IMR-90 (cell line): ENCODE data around the gene PPP1R16B. TPM values are rescaled to one million over a fixed set of nuclear protein-coding genes. Genes with fewer than 3 reads are reported as not detected.

Experiments
- ATAC-seq: fragments of 200-7000 bp; cut with Tn5 transposase; 2 replicates; pipeline ENCODE4 v1.9.1; 2020; ENCODE audit warnings: low read depth, mild to moderate bottlenecking, moderate library complexity
- BruUV-seq: library from RNA; stranded (reverse); fragments of 400-500 nt; replicated peaks from 2 replicates; lab custom pipeline; 2021; lab: Mats Ljungman, UMichigan
- CTCF ChIA-PET: fragments of 300-600 bp; formaldehyde crosslinking; extraction: SDS; loops from one replicate; lab custom pipeline; 2021; ENCODE audit warnings: antibody characterized with exemption; lab: Yijun Ruan, JAX
- POLR2A ChIA-PET: fragments of 300-600 bp; sonication (Branson Sonifier 250); formaldehyde crosslinking; loops from one replicate; lab custom pipeline; 2022; ENCODE audit warnings: antibody characterized with exemption; ENCODE audit not compliant: unreplicated experiment; lab: Charles Lee
- DNase-seq: peaks from one replicate; pipeline ENCODE4 v3.0.0; 2013
- H2AFZ ChIP-seq: replicated peaks from 2 replicates; pipeline ENCODE3; 2013; ENCODE audit warnings: low read length, mild to moderate bottlenecking; ENCODE audit not compliant: poor library complexity
- H2AK5ac ChIP-seq: 2 replicates; pipeline ENCODE4 v1.6.1; 2013; ENCODE audit warnings: low read depth, low read length, inconsistent platforms
- H2AK9ac ChIP-seq: replicated peaks from 2 replicates; pipeline ENCODE3; 2013; ENCODE audit warnings: mild to moderate bottlenecking, low read depth, low read length, moderate library complexity; ENCODE audit not compliant: poor library complexity
- H2BK120ac ChIP-seq: 2 replicates; pipeline ENCODE4 v1.6.1; 2013; ENCODE audit warnings: low read depth, low read length, inconsistent platforms
- H2BK15ac ChIP-seq: 3 replicates; pipeline ENCODE4 v1.6.1; 2013; ENCODE audit warnings: low read depth, low read length, inconsistent platforms
- H2BK20ac ChIP-seq: 2 replicates; pipeline ENCODE4 v1.6.1; 2013; ENCODE audit warnings: low read depth, mild to moderate bottlenecking, inconsistent platforms, low read length, moderate library complexity
- H2BK5ac ChIP-seq: 2 replicates; pipeline ENCODE4 v1.6.1; 2013; ENCODE audit warnings: mild to moderate bottlenecking, low read depth, low read length, inconsistent platforms; ENCODE audit not compliant: poor library complexity, severe bottlenecking
- H3K14ac ChIP-seq: replicated peaks from 2 replicates; pipeline ENCODE4 v1.6.1; 2013; ENCODE audit warnings: low read depth, low read length, inconsistent platforms
- H3K18ac ChIP-seq: 2 replicates; pipeline ENCODE4 v1.6.1; 2013; ENCODE audit warnings: low read depth, low read length, control low read depth
- H3K23ac ChIP-seq: 2 replicates; pipeline ENCODE4 v1.6.1; 2013; ENCODE audit warnings: low read depth, low read length, inconsistent platforms
- H3K27ac ChIP-seq: 2 replicates; pipeline ENCODE4 v1.5.1; 2013; ENCODE audit warnings: mild to moderate bottlenecking, control low read depth, low read length; ENCODE audit not compliant: insufficient read depth
- H3K27me3 ChIP-seq: 2 replicates; pipeline ENCODE4 v1.6.1; 2013; ENCODE audit warnings: low read length; ENCODE audit not compliant: control insufficient read depth, insufficient read depth
- H3K36me3 ChIP-seq: 2 replicates; pipeline ENCODE4 v1.6.1; 2013; ENCODE audit warnings: low read length, mixed read lengths; ENCODE audit not compliant: control insufficient read depth, insufficient read depth
- H3K4ac ChIP-seq: 2 replicates; pipeline ENCODE4 v1.6.1; 2013; ENCODE audit warnings: low read depth, low read length, inconsistent platforms
- H3K4me1 ChIP-seq: 2 replicates; pipeline ENCODE4 v1.6.1; 2013; ENCODE audit warnings: low read length, mixed read lengths; ENCODE audit not compliant: control insufficient read depth, insufficient read depth
- H3K4me2 ChIP-seq: 2 replicates; pipeline ENCODE4 v1.6.1; 2013; ENCODE audit warnings: low read depth, mild to moderate bottlenecking, control low read depth, low read length, moderate library complexity
- H3K4me3 ChIP-seq: 2 replicates; pipeline ENCODE4 v1.5.1; 2013; ENCODE audit warnings: low read depth, mild to moderate bottlenecking, control low read depth, low read length, moderate library complexity; ENCODE audit not compliant: insufficient read depth
- H3K56ac ChIP-seq: 2 replicates; pipeline ENCODE4 v1.6.1; 2013; ENCODE audit warnings: low read length, inconsistent platforms; ENCODE audit not compliant: insufficient read depth; ENCODE audit errors: extremely low read depth
- H3K79me1 ChIP-seq, 2 experiments: 2 replicates each; pipeline ENCODE4 v1.6.1; 2013; ENCODE audit warnings: low read length in 2 of 2, inconsistent platforms in 1 of 2, low read depth in 1 of 2
- H3K9ac ChIP-seq: 2 replicates; pipeline ENCODE4 v1.6.1; 2013; ENCODE audit warnings: low read depth, low read length, control low read depth
- H3K9me1 ChIP-seq: 2 replicates; pipeline ENCODE4 v1.6.1; 2013; ENCODE audit warnings: low read length, inconsistent platforms; ENCODE audit not compliant: insufficient read depth
- H3K9me3 ChIP-seq: 2 replicates; pipeline ENCODE4 v1.6.1; 2013; ENCODE audit warnings: low read length; ENCODE audit not compliant: control insufficient read depth, insufficient read depth
- H4K20me1 ChIP-seq: 2 replicates; pipeline ENCODE4 v1.6.1; 2013; ENCODE audit warnings: low read length, inconsistent platforms; ENCODE audit not compliant: insufficient read depth
- H4K5ac ChIP-seq: 2 replicates; pipeline ENCODE4 v1.6.1; 2013; ENCODE audit warnings: mild to moderate bottlenecking, low read depth, low read length, control low read depth
- H4K8ac ChIP-seq, 2 experiments: 2 replicates each; pipeline ENCODE4 v1.6.1; 2013; ENCODE audit warnings: low read depth in 2 of 2, low read length in 2 of 2, control low read depth in 1 of 2, inconsistent platforms in 1 of 2
- H4K91ac ChIP-seq: 2 replicates; pipeline ENCODE4 v1.6.1; 2013; ENCODE audit warnings: low read depth, low read length, inconsistent platforms; ENCODE audit not compliant: insufficient read depth
- BHLHE40 ChIP-seq: fragments of 150-350 bp; IDR thresholded peaks from 2 replicates; pipeline ENCODE4 v1.6.1; 2016; ENCODE audit warnings: mild to moderate bottlenecking, low read depth, low read length
- CEBPB ChIP-seq: IDR thresholded peaks from 2 replicates; pipeline ENCODE4 v1.6.1; 2012; ENCODE audit warnings: low read depth, low read length, improper control_type of control experiment
- CHD1 ChIP-seq: IDR thresholded peaks from 2 replicates; pipeline ENCODE4 v1.6.1; 2012; ENCODE audit warnings: low read depth, low read length, improper control_type of control experiment
- FOS ChIP-seq: fragments of 150-350 bp; IDR thresholded peaks from 2 replicates; pipeline ENCODE4 v1.6.1; 2016; ENCODE audit warnings: low read depth, low read length
- MAFK ChIP-seq: IDR thresholded peaks from 2 replicates; pipeline ENCODE4 v1.6.1; 2012; ENCODE audit warnings: low read depth, low read length, improper control_type of control experiment
- MAZ ChIP-seq: IDR thresholded peaks from 2 replicates; pipeline ENCODE4 v1.6.1; 2012; ENCODE audit warnings: low read depth, mild to moderate bottlenecking, low read length, improper control_type of control experiment, moderate library complexity, borderline replicate concordance
- MXI1 ChIP-seq: IDR thresholded peaks from 2 replicates; pipeline ENCODE4 v1.6.1; 2012; ENCODE audit warnings: low read depth, mild to moderate bottlenecking, low read length, moderate library complexity, borderline replicate concordance
- POLR2A ChIP-seq: IDR thresholded peaks from 2 replicates; pipeline ENCODE4 v1.6.1; 2012; ENCODE audit warnings: mild to moderate bottlenecking, low read depth, low read length
- RAD21 ChIP-seq: IDR thresholded peaks from 2 replicates; pipeline ENCODE4 v1.6.1; 2012; ENCODE audit warnings: low read length, improper control_type of control experiment
- RCOR1 ChIP-seq: IDR thresholded peaks from 2 replicates; pipeline ENCODE4 v1.6.1; 2012; ENCODE audit warnings: mild to moderate bottlenecking, low read length, improper control_type of control experiment; ENCODE audit not compliant: insufficient replicate concordance
- RFX5 ChIP-seq: IDR thresholded peaks from 2 replicates; pipeline ENCODE4 v1.8.0; 2012; ENCODE audit warnings: low read depth, mild to moderate bottlenecking, low read length, moderate library complexity
- WGBS, 2 experiments: methylation state at CpG; one replicate each; pipeline versions ENCODE4 v1.1.5 to v1.1.7; 2013; ENCODE audit warnings: missing lambda C conversion rate in 2 of 2; ENCODE audit not compliant: insufficient read length in 1 of 2; ENCODE audit errors: extremely low coverage in 2 of 2; 5-methylcytosine and 5-hydroxymethylcytosine counted together
- dilution Hi-C: fragments of 300-500 bp; cut with HindIII; formaldehyde crosslinking; loops from one replicate; pipeline ENCODE4 v1.14.3; 2018; ENCODE audit warnings: low sequenced_read_pairs; ENCODE audit not compliant: unreplicated experiment
- in situ Hi-C: fragments of 300-500 bp; cut with MboI; formaldehyde crosslinking; loops from 3 replicates; pipeline ENCODE4 v1.14.3; 2019; ENCODE audit warnings: low sequenced_read_pairs, inconsistent platforms, mixed read lengths
- intact Hi-C: fragments of 100-400 bp; cut with micrococcal nuclease; formaldehyde crosslinking; loops from 2 replicates; pipeline ENCODE4 v1.10.0; 2022
- polyA plus RNA-seq, 3 experiments: library from polyadenylated mRNA; depleted of rRNA; stranded (reverse); fragments of >200 nt; gene quantifications; 2 replicates each; pipeline ENCODE4 v1.2.3, GENCODE V29; 2012; ENCODE audit warnings: low replicate concordance in 1 of 3
- total RNA-seq: library from RNA; depleted of rRNA; stranded (reverse); fragments of >200 nt; gene quantifications from 2 replicates; pipeline ENCODE4 v1.2.3, GENCODE V29; 2012
- TF ChIP-seq, protein P1 (sequence below): fragments of 150-350 bp; IDR thresholded peaks from 2 replicates; pipeline ENCODE4 v1.6.1; 2016; ENCODE audit warnings: low read depth, mild to moderate bottlenecking, low read length, moderate library complexity, borderline replicate concordance

The PPP1R16B gene
- total and polyA plus RNA-seq, 2 of the 4 experiments (the other 2 are of a cell fraction): not detected

DNA sequence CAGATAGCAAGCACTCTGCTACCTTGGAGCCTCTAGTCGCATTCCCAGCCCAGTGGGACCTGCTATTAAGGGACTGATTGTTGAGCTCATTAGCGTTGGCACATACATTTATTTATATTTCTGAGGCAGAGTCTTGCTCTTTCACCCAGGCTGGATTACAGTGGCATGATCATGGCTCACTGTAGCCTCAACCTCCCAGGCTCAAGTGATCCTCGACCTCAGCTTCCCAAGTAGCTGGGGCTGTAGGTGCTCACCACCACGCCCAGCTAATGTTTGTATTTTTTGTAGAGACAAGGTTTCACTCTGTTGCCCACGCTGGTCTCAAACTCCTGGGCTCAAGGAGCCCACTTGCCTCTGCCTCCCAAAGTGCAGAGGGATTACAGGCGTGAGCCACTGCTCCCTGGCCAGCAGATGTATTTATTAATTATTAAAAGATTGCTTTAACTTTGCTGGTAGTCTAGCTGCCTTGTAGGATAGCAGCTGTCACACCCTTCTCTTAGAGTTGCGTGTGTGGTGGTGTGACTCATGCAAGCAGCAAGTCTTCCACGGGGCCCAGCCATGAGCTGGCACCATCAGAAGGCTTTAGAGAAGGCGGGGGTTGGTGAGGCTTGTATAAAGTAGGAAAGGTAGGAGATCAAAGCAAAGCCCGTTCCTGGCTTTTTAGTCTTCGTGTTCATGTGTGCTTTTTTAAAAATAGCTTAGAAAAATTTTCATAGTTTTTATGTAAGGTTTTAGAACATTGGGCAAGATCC, 40.8 kb upstream of the PPP1R16B start:
- intact Hi-C loops (no loop called here), in situ Hi-C loops (loop anchor here (25.0 kb wide), 1 partner anchor 273 kb away; no protein-coding TSS in a partner anchor), dilution Hi-C loops (no loop called here)
- H3K9me3 ChIP-seq: no peaks in the 10 kb centered on the region
- no peak overlapping the region for H4K8ac ChIP-seq
- H4K20me1 ChIP-seq: no peaks in the 10 kb centered on the region
- no peak overlapping the region for H4K5ac ChIP-seq
- H3K9me1 ChIP-seq: peaks cover 13% of the 10 kb centered on the region
- no peak overlapping the region for H2BK15ac ChIP-seq
- peak; percentile 98 for ATAC-seq
- WGBS, 2 experiments: no CpG with 5 or more reads among the region's 11 CpGs
- no peak overlapping the region for H3K18ac ChIP-seq
- no peak overlapping the region for H2BK120ac ChIP-seq
- H3K79me1 ChIP-seq: peaks cover 0 to 4% of the 10 kb centered on the region in 2 experiments; a peak in 1 of 4 replicates
- no peak overlapping the region for H2BK20ac ChIP-seq
- H3K9ac ChIP-seq: no peak overlapping the region
- BruUV-seq: no TSS peak
- H2AFZ ChIP-seq: no peak overlapping the region
- H3K27me3 ChIP-seq: no peaks in the 10 kb centered on the region
- no peak overlapping the region for H2BK5ac ChIP-seq
- H2AK5ac ChIP-seq: no peak overlapping the region
- peaks cover 6% of the 10 kb centered on the region for H3K4me1 ChIP-seq
- peak; percentile 93 for DNase-seq
- no peak overlapping the region for H3K23ac ChIP-seq
- no peak overlapping the region for H3K4me3 ChIP-seq
- no peak for TF ChIP-seq POLR2A
- TF ChIP-seq, protein P1, sequence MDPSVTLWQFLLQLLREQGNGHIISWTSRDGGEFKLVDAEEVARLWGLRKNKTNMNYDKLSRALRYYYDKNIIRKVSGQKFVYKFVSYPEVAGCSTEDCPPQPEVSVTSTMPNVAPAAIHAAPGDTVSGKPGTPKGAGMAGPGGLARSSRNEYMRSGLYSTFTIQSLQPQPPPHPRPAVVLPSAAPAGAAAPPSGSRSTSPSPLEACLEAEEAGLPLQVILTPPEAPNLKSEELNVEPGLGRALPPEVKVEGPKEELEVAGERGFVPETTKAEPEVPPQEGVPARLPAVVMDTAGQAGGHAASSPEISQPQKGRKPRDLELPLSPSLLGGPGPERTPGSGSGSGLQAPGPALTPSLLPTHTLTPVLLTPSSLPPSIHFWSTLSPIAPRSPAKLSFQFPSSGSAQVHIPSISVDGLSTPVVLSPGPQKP: no peak
- TF ChIP-seq BHLHE40: peak; percentile 66
- TF ChIP-seq CHD1: no peak
- peak; percentile 60; the same call in 1 of the 2 replicates for TF ChIP-seq CEBPB
- 0 out of 2 replicates have a peak, but pooled peaks have one; percentile 43 for TF ChIP-seq MXI1
- no peak for TF ChIP-seq MAZ
- TF ChIP-seq RCOR1: no peak
- no peak for TF ChIP-seq RAD21
- no peak for TF ChIP-seq MAFK
- TF ChIP-seq FOS: peak; percentile 86
- no peak for TF ChIP-seq RFX5
- ChIA-PET POLR2A (interaction anchor here (1.5 kb wide), 1 partner anchor 15 kb away, joined by 3 read pairs; no protein-coding TSS in a partner anchor), CTCF (interaction anchor here (0.6 to 0.9 kb wide), 2 partner anchors 25 to 285 kb away, joined by 3 to 6 read pairs; no protein-coding TSS in a partner anchor)
- H4K91ac ChIP-seq: no peak overlapping the region
- no peak overlapping the region for H3K14ac ChIP-seq
- H3K56ac ChIP-seq: no peak overlapping the region
- H2AK9ac ChIP-seq: peak overlapping the region; percentile 20
- H3K36me3 ChIP-seq: peaks cover 23% of the 10 kb centered on the region
- H3K4ac ChIP-seq: no peak overlapping the region; the same call in 1 of the 2 replicates
- no peak overlapping the region for H3K27ac ChIP-seq
- no peak overlapping the region for H3K4me2 ChIP-seq
